Mesenchymal stem cell (in vitro differentiated cells and primary cell): Measurements from ENCODE around the gene LBH.

Experiments used
- DNase-seq: peaks from one replicate; pipeline ENCODE4 v3.0.0-alpha.2; 2013
- H2AFZ ChIP-seq: one replicate; pipeline ENCODE4 v1.6.1; 2013; ENCODE audit warnings: low read depth, mild to moderate bottlenecking, control low read depth, inconsistent platforms, low read length, moderate library complexity
- H2AK5ac ChIP-seq: 2 replicates; pipeline ENCODE4 v1.6.1; 2013; ENCODE audit warnings: low read length, moderate library complexity, mild to moderate bottlenecking, inconsistent platforms; ENCODE audit not compliant: severe bottlenecking
- H2BK120ac ChIP-seq: one replicate; pipeline ENCODE4 v1.6.1; 2013; ENCODE audit warnings: low read depth, mild to moderate bottlenecking, inconsistent platforms, low read length, moderate library complexity
- H2BK12ac ChIP-seq, 2 experiments: one replicate each; pipeline ENCODE4 v1.6.1; 2013; ENCODE audit warnings: inconsistent platforms in 2 of 2, low read length in 2 of 2, mild to moderate bottlenecking in 2 of 2, moderate library complexity in 2 of 2, control low read depth in 1 of 2
- H2BK15ac ChIP-seq: one replicate; pipeline ENCODE4 v1.6.1; 2013; ENCODE audit warnings: mild to moderate bottlenecking, low read depth, inconsistent platforms; ENCODE audit not compliant: poor library complexity, severe bottlenecking
- H2BK5ac ChIP-seq: 2 replicates; pipeline ENCODE4 v1.6.1; 2013; ENCODE audit warnings: low read depth, mild to moderate bottlenecking, low read length, control low read depth, inconsistent platforms; ENCODE audit not compliant: poor library complexity, severe bottlenecking
- H3K14ac ChIP-seq, 2 experiments: one replicate each; pipeline ENCODE4 v1.6.1; 2013; ENCODE audit warnings: inconsistent platforms in 2 of 2, low read length in 2 of 2, control low read depth in 1 of 2, mild to moderate bottlenecking in 1 of 2, moderate library complexity in 1 of 2
- H3K18ac ChIP-seq, 2 experiments: one replicate each; pipeline ENCODE4 v1.6.1; 2013; ENCODE audit warnings: inconsistent platforms in 2 of 2, low read length in 2 of 2, control low read depth in 1 of 2, low read depth in 1 of 2, mild to moderate bottlenecking in 1 of 2
- H3K23ac ChIP-seq, 2 experiments: one replicate each; pipeline ENCODE4 v1.6.1; 2013; ENCODE audit warnings: inconsistent platforms in 2 of 2, low read length in 2 of 2, mild to moderate bottlenecking in 2 of 2, moderate library complexity in 2 of 2, control low read depth in 1 of 2
- H3K27ac ChIP-seq: 2 replicates; pipeline ENCODE4 v1.5.1; 2013; ENCODE audit warnings: mild to moderate bottlenecking, moderate library complexity, low read length, control low read depth, inconsistent platforms; ENCODE audit not compliant: poor library complexity, severe bottlenecking
- H3K27me3 ChIP-seq, 2 experiments: 2 replicates each; pipeline versions ENCODE4 v1.6.1 to v1.7.0; 2013; ENCODE audit warnings: low read length in 2 of 2, mild to moderate bottlenecking in 2 of 2, moderate library complexity in 2 of 2, control low read depth in 1 of 2, inconsistent platforms in 1 of 2; ENCODE audit not compliant: control insufficient read depth in 1 of 2, insufficient read depth in 1 of 2
- H3K36me3 ChIP-seq, 2 experiments: 2 replicates each; pipeline versions ENCODE4 v1.6.1 to v1.7.0; 2013; ENCODE audit warnings: low read length in 2 of 2, control low read depth in 1 of 2, inconsistent platforms in 1 of 2, low read depth in 1 of 2, mild to moderate bottlenecking in 1 of 2; ENCODE audit not compliant: insufficient read depth in 2 of 2, control insufficient read depth in 1 of 2
- H3K4ac ChIP-seq, 2 experiments: one replicate each; pipeline ENCODE4 v1.6.1; 2013; ENCODE audit warnings: inconsistent platforms in 2 of 2, low read length in 2 of 2, mild to moderate bottlenecking in 2 of 2, moderate library complexity in 2 of 2, control low read depth in 1 of 2, low read depth in 1 of 2
- H3K4me1 ChIP-seq: 2 replicates; pipeline ENCODE4 v1.6.1; 2013; ENCODE audit warnings: low read depth, low read length, control low read depth; ENCODE audit not compliant: control insufficient read depth, insufficient read depth
- H3K4me2 ChIP-seq: 2 replicates; pipeline ENCODE4 v1.6.1; 2013; ENCODE audit warnings: low read length, mild to moderate bottlenecking, inconsistent platforms; ENCODE audit not compliant: poor library complexity, severe bottlenecking
- H3K4me3 ChIP-seq, 2 experiments: 2 replicates each; pipeline versions ENCODE4 v1.5.1 to v1.7.0; 2013; ENCODE audit warnings: low read length in 2 of 2, mild to moderate bottlenecking in 2 of 2, control low read depth in 1 of 2, low read depth in 1 of 2; ENCODE audit not compliant: insufficient read depth in 1 of 2
- H3K79me1 ChIP-seq: replicated peaks from 2 replicates; pipeline ENCODE4 v1.6.1; 2013; ENCODE audit warnings: mild to moderate bottlenecking, control low read depth, low read length, inconsistent platforms; ENCODE audit not compliant: poor library complexity, severe bottlenecking
- H3K9ac ChIP-seq: 2 replicates; pipeline ENCODE4 v1.7.0; 2013; ENCODE audit warnings: mild to moderate bottlenecking, low read length, moderate library complexity
- H3K9me3 ChIP-seq: 2 replicates; pipeline ENCODE4 v1.7.0; 2013; ENCODE audit warnings: mild to moderate bottlenecking, low read length; ENCODE audit not compliant: control insufficient read depth
- H4K8ac ChIP-seq: one replicate; pipeline ENCODE4 v1.6.1; 2013; ENCODE audit warnings: inconsistent platforms, mild to moderate bottlenecking, low read length, moderate library complexity
- H4K91ac ChIP-seq: one replicate; pipeline ENCODE4 v1.6.1; 2013; ENCODE audit warnings: mild to moderate bottlenecking, low read length, inconsistent platforms
- WGBS: methylation state at CpG from one replicate; pipeline ENCODE4 v1.1.7; 2013; ENCODE audit warnings: mixed read lengths; 5-methylcytosine and 5-hydroxymethylcytosine counted together

LBH gene

GRCh38 chr2:30239308-30239985 is 8.1 kb downstream of the LBH start:
- Histone ChIP-seq H3K27me3 (peaks cover 0 to 18% of the 10 kb centered on the region in 2 experiments), H2BK120ac (no peak overlapping the region)

GRCh38 chr2:30239986-30240752 is 8.8 kb downstream of the LBH start:
- Histone ChIP-seq H3K27ac (no peak overlapping the region), H3K79me1 (no peaks in the 10 kb centered on the region), H2BK120ac (no peak overlapping the region), H4K91ac (peak overlapping the region; percentile 55), H2BK5ac (no peak overlapping the region), H3K9ac (peak overlapping the region; percentile 2), H3K4me2 (no peak overlapping the region), H2BK12ac (no peak overlapping the region), H3K4me3 (peak overlapping the region in 1 of 2 experiments; percentile 36), H3K14ac (no peak overlapping the region), H3K4me1 (no peaks in the 10 kb centered on the region), H3K9me3 (peaks cover 8% of the 10 kb centered on the region), H4K8ac (peak overlapping the region; percentile 19), H3K36me3 (peaks cover 15 to 17% of the 10 kb centered on the region in 2 experiments), H3K4ac (peak overlapping the region in 1 of 2 experiments; percentile 17), H3K27me3 (peaks cover 0 to 11% of the 10 kb centered on the region in 2 experiments), H2BK15ac (no peak overlapping the region), H3K23ac (no peak overlapping the region), H2AK5ac (no peak overlapping the region), H3K18ac (peak overlapping the region; percentile 44 to 46), H2AFZ (no peak overlapping the region)
- no peak for DNase-seq
- 77% methylated on average over 12 of the region's 12 CpGs for WGBS

More at GRCh38 chr2:30239308-30239985, 8.1 kb downstream of the LBH start:
- Histone ChIP-seq H3K4me1 (peaks cover 2% of the 10 kb centered on the region), H3K18ac (peak overlapping the region; percentile 44 to 46), H4K91ac (no peak overlapping the region), H3K4ac (no peak overlapping the region), H4K8ac (no peak overlapping the region), H3K27ac (no peak overlapping the region), H2AFZ (no peak overlapping the region), H2AK5ac (no peak overlapping the region), H2BK15ac (no peak overlapping the region), H3K79me1 (no peaks in the 10 kb centered on the region), H3K4me2 (no peak overlapping the region), H2BK12ac (peak overlapping the region in 1 of 2 experiments; percentile 7), H3K23ac (no peak overlapping the region), H3K4me3 (peak overlapping the region in 1 of 2 experiments; percentile 36), H3K14ac (no peak overlapping the region), H2BK5ac (no peak overlapping the region), H3K36me3 (peaks cover 15 to 20% of the 10 kb centered on the region in 2 experiments), H3K9ac (peak overlapping the region; percentile 2), H3K9me3 (peaks cover 8% of the 10 kb centered on the region)
- peak; percentile 84 for DNase-seq
- 49% methylated on average over 11 of the region's 11 CpGs for WGBS

- Histone ChIP-seq H3K4me1 (no peaks in the 10 kb centered on the region), H3K79me1 (no peaks in the 10 kb centered on the region), H2BK12ac (no peak overlapping the region), H3K23ac (no peak overlapping the region), H2BK120ac (no peak overlapping the region), H4K8ac (no peak overlapping the region), H3K14ac (no peak overlapping the region), H4K91ac (no peak overlapping the region), H2BK5ac (no peak overlapping the region), H3K18ac (no peak overlapping the region), H2AK5ac (no peak overlapping the region), H3K4ac (no peak overlapping the region), H3K27me3 (no peaks in the 10 kb centered on the region), H3K9ac (no peak overlapping the region), H2AFZ (no peak overlapping the region), H3K4me3 (no peak overlapping the region), H3K36me3 (peaks cover 0 to 4% of the 10 kb centered on the region in 2 experiments), H2BK15ac (no peak overlapping the region), H3K9me3 (no peaks in the 10 kb centered on the region), H3K27ac (no peak overlapping the region), H3K4me2 (no peak overlapping the region)
- no peak for DNase-seq
- 67% methylated on average over 2 of the region's 3 CpGs for WGBS
These were observed 11.9 kb downstream of the LBH start for GRCh38 chr2:30243231-30243630.

- Histone ChIP-seq H4K8ac (no peak overlapping the region), H2BK120ac (no peak overlapping the region), H3K14ac (no peak overlapping the region), H3K9me3 (no peaks in the 10 kb centered on the region), H4K91ac (no peak overlapping the region), H3K4me2 (no peak overlapping the region), H2BK5ac (no peak overlapping the region), H2BK15ac (no peak overlapping the region), H3K79me1 (peaks cover 2% of the 10 kb centered on the region), H3K4ac (no peak overlapping the region), H3K23ac (no peak overlapping the region), H2AFZ (no peak overlapping the region), H2AK5ac (no peak overlapping the region), H2BK12ac (no peak overlapping the region), H3K18ac (no peak overlapping the region), H3K4me1 (no peaks in the 10 kb centered on the region), H3K27me3 (peaks cover 0 to 6% of the 10 kb centered on the region in 2 experiments), H3K9ac (no peak overlapping the region), H3K27ac (no peak overlapping the region), H3K4me3 (no peak overlapping the region), H3K36me3 (no peaks in the 10 kb centered on the region)
- 98% methylated on average over 4 of the region's 5 CpGs for WGBS
- no peak for DNase-seq
These were observed 14.0 kb downstream of the LBH start for GRCh38 chr2:30245364-30245763.
